Neuronal stem cell (in vitro differentiated cells): ENCODE data around the gene LTBP1.

Source experiments
- DNase-seq: peaks from one replicate; pipeline ENCODE4 v3.0.0-alpha.2; 2013; ENCODE audit warnings: low spot score
- H2AFZ ChIP-seq: one replicate; pipeline ENCODE4 v1.6.1; 2013; ENCODE audit warnings: mild to moderate bottlenecking, low read length, inconsistent platforms
- H2AK5ac ChIP-seq: 2 replicates; pipeline ENCODE4 v1.6.1; 2013; ENCODE audit warnings: low read depth, mild to moderate bottlenecking, inconsistent platforms, low read length, moderate library complexity, mixed read lengths
- H2BK120ac ChIP-seq: 2 replicates; pipeline ENCODE4 v1.6.1; 2013; ENCODE audit warnings: low read depth, mild to moderate bottlenecking, inconsistent platforms, low read length, moderate library complexity, mixed read lengths
- H2BK12ac ChIP-seq: one replicate; pipeline ENCODE4 v1.6.1; 2013; ENCODE audit warnings: low read length, inconsistent platforms
- H2BK15ac ChIP-seq: 2 replicates; pipeline ENCODE4 v1.6.1; 2013; ENCODE audit warnings: mild to moderate bottlenecking, low read length, inconsistent platforms, mixed read lengths
- H2BK5ac ChIP-seq: one replicate; pipeline ENCODE4 v1.6.1; 2013; ENCODE audit warnings: inconsistent platforms, mild to moderate bottlenecking, low read length, moderate library complexity
- H3K14ac ChIP-seq: one replicate; pipeline ENCODE4 v1.6.1; 2013; ENCODE audit warnings: low read length, inconsistent platforms
- H3K18ac ChIP-seq: 2 replicates; pipeline ENCODE4 v1.6.1; 2013; ENCODE audit warnings: low read length, inconsistent platforms
- H3K23ac ChIP-seq: 2 replicates; pipeline ENCODE4 v1.6.1; 2013; ENCODE audit warnings: low read depth, mild to moderate bottlenecking, mixed read lengths, low read length, inconsistent platforms; ENCODE audit not compliant: poor library complexity
- H3K27ac ChIP-seq: replicated peaks from 3 replicates; pipeline ENCODE4 v1.5.1; 2013; ENCODE audit warnings: low read length, inconsistent platforms
- H3K27me3 ChIP-seq, 3 experiments: 2 replicates each; pipeline ENCODE4 v1.6.1; 2013; ENCODE audit warnings: low read length in 3 of 3, mild to moderate bottlenecking in 2 of 3, inconsistent platforms in 1 of 3, low read depth in 1 of 3, mixed read lengths in 1 of 3, moderate library complexity in 1 of 3; ENCODE audit not compliant: control insufficient read depth in 3 of 3, insufficient read depth in 3 of 3
- H3K36me3 ChIP-seq, 2 donors: replicated peaks in 1 of 2; 2 replicates each; pipeline ENCODE4 v1.6.1; 2013; ENCODE audit warnings: low read length in 2 of 2; ENCODE audit not compliant: control insufficient read depth in 2 of 2, insufficient read depth in 2 of 2
- H3K4ac ChIP-seq: 2 replicates; pipeline ENCODE4 v1.6.1; 2013; ENCODE audit warnings: inconsistent platforms, mild to moderate bottlenecking, low read length, moderate library complexity
- H3K4me1 ChIP-seq, 2 donors: 1 replicate in 1 of 2; 2 replicates in 1 of 2; pipeline ENCODE4 v1.6.1; 2013; ENCODE audit warnings: low read length in 2 of 2, low read depth in 1 of 2; ENCODE audit not compliant: control insufficient read depth in 2 of 2, insufficient read depth in 1 of 2
- H3K4me2 ChIP-seq: one replicate; pipeline ENCODE4 v1.6.1; 2013; ENCODE audit warnings: mild to moderate bottlenecking, low read length, inconsistent platforms; ENCODE audit not compliant: insufficient read depth, poor library complexity, severe bottlenecking
- H3K4me3 ChIP-seq, 2 donors: 2 replicates each; pipeline ENCODE4 v1.5.1; 2013; ENCODE audit warnings: low read length in 2 of 2, mild to moderate bottlenecking in 2 of 2, inconsistent platforms in 1 of 2, moderate library complexity in 1 of 2
- H3K79me1 ChIP-seq: one replicate; pipeline ENCODE4 v1.6.1; 2013; ENCODE audit warnings: low read depth, mild to moderate bottlenecking, inconsistent platforms, low read length, moderate library complexity
- H3K9ac ChIP-seq: one replicate; pipeline ENCODE4 v1.6.1; 2013; ENCODE audit warnings: mild to moderate bottlenecking, low read depth, low read length, inconsistent platforms; ENCODE audit not compliant: poor library complexity
- H3K9me3 ChIP-seq, 2 donors: replicated peaks in 1 of 2; 2 replicates each; pipeline versions ENCODE3 to v1.6.1; 2013; ENCODE audit warnings: low read length in 2 of 2, mild to moderate bottlenecking in 2 of 2, inconsistent platforms in 1 of 2, low read depth in 1 of 2, mixed read lengths in 1 of 2, moderate library complexity in 1 of 2; ENCODE audit not compliant: control insufficient read depth in 2 of 2, insufficient read depth in 1 of 2
- H4K8ac ChIP-seq: one replicate; pipeline ENCODE4 v1.6.1; 2013; ENCODE audit warnings: low read depth, mild to moderate bottlenecking, inconsistent platforms, low read length, moderate library complexity
- H4K91ac ChIP-seq: one replicate; pipeline ENCODE4 v1.6.1; 2013; ENCODE audit warnings: low read length, low read depth, mild to moderate bottlenecking, inconsistent platforms; ENCODE audit not compliant: poor library complexity
- WGBS, 2 donors: extraction: QIAGEN DNeasy Blood & Tissue Kit; methylation state at CpG; one replicate each; pipeline ENCODE4 v1.1.7; 2013; ENCODE audit warnings: missing lambda C conversion rate in 2 of 2, mixed read lengths in 1 of 2; ENCODE audit not compliant: insufficient read length in 2 of 2, insufficient replicate concordance in 1 of 2; ENCODE audit errors: extremely low coverage in 2 of 2; 5-methylcytosine and 5-hydroxymethylcytosine counted together

LTBP1 gene

DNA sequence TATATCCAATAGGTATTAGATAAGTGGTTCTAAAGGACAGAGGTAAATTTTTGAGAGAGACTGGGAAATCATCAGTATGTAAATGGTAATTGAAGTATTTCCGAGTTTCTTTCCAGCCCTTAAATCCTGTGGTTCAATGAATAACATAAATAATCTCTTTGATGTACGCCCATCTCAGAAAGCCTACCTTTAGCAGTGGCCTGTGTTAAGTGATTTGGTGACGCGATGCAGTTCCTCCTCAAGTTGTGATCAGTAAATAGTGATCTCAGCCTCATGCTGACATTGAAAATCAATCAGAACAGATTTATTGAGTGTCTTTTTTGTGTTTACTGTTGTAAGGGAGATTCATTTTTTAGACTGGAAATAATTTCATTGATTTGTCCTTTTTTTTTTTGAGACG, 392.5 kb downstream of the LTBP1 start:
- no CpG with 5 or more reads among the region's 5 CpGs for WGBS, 2 donors
- Histone ChIP-seq H3K4me2 (no peak overlapping the region), H3K18ac (no peak overlapping the region), H3K79me1 (no peaks in the 10 kb centered on the region), H2AFZ (no peak overlapping the region), H2BK12ac (no peak overlapping the region), H4K8ac (no peak overlapping the region), H3K23ac (no peak overlapping the region), H3K4ac (no peak overlapping the region), H2BK15ac (no peak overlapping the region), H2BK120ac (no peak overlapping the region), H4K91ac (no peak overlapping the region), H3K9ac (no peak overlapping the region), H3K27ac (no peak overlapping the region), H2AK5ac (no peak overlapping the region), H3K27me3 (no peaks in the 10 kb centered on the region), H3K4me3 (no peak overlapping the region), H3K9me3 (no peaks in the 10 kb centered on the region), H3K14ac (no peak overlapping the region), H3K4me1 (no peaks in the 10 kb centered on the region), H2BK5ac (no peak overlapping the region), H3K36me3 (peaks cover 0 to 3% of the 10 kb centered on the region in 2 donors)
- no peak for DNase-seq

DNA sequence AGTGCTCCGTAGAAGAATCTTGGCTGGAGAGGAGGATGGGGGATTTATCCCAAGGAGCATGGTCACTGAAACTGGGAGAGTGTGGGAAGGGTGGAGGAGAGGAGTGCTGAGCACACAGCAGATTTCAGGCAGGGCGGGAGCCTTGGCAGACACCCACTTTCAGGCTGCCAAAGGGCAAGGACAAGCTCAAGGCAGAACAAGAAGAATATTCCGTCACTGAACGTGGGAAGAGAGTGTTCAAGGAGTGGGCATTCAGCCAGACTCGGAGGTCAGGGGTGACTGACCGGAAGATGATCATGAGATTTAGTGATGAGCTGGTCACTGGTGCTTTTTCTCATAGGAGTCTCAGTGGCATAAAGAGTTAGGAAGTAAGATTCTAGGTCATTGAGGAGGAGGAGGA, 393.5 kb downstream of the LTBP1 start:
- Histone ChIP-seq H2BK120ac (no peak overlapping the region), H3K4ac (no peak overlapping the region), H3K79me1 (no peaks in the 10 kb centered on the region), H3K36me3 (peaks cover 0 to 5% of the 10 kb centered on the region in 2 donors), H3K27ac (no peak overlapping the region), H2AK5ac (no peak overlapping the region), H3K9me3 (no peaks in the 10 kb centered on the region), H3K27me3 (no peaks in the 10 kb centered on the region), H3K4me2 (no peak overlapping the region), H3K14ac (no peak overlapping the region), H4K8ac (no peak overlapping the region), H2BK5ac (no peak overlapping the region), H3K4me1 (no peaks in the 10 kb centered on the region), H4K91ac (no peak overlapping the region), H2BK15ac (no peak overlapping the region), H2AFZ (no peak overlapping the region), H3K9ac (no peak overlapping the region), H3K18ac (peak overlapping the region; percentile 7), H3K4me3 (peak overlapping the region in 1 of 2 donors; percentile 35), H2BK12ac (no peak overlapping the region), H3K23ac (no peak overlapping the region)
- no CpG with 5 or more reads among the region's 6 CpGs for WGBS, 2 donors
- no peak for DNase-seq

DNA sequence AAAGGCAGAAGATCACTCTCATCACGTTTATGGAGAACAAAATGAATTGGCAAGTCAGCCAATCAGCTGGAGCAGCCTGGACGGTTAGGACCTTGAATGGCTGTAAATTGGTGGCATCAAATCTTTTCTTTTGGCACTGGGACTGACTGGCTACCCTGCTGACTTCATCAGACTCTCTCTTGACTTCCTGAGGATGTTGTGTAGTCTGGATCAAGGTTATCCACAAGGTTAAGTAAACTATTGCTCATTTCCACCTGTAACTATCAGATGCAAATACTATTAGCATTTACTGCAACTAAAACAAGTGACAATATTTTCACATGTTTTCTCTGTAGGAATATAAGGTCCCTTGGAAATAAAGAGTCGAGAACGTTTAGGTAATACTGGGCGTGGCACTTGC, 395.4 kb downstream of the LTBP1 start:
- Histone ChIP-seq H3K4ac (no peak overlapping the region), H3K79me1 (no peaks in the 10 kb centered on the region), H4K8ac (no peak overlapping the region), H4K91ac (no peak overlapping the region), H2AFZ (no peak overlapping the region), H3K4me3 (no peak overlapping the region), H3K18ac (no peak overlapping the region), H3K14ac (no peak overlapping the region), H2BK5ac (no peak overlapping the region), H2BK120ac (no peak overlapping the region), H3K4me1 (no peaks in the 10 kb centered on the region), H2BK15ac (no peak overlapping the region), H3K9ac (no peak overlapping the region), H2AK5ac (no peak overlapping the region), H3K27me3 (no peaks in the 10 kb centered on the region), H3K36me3 (peaks cover 0 to 5% of the 10 kb centered on the region in 2 donors), H3K23ac (no peak overlapping the region), H3K4me2 (no peak overlapping the region), H2BK12ac (no peak overlapping the region), H3K9me3 (no peaks in the 10 kb centered on the region), H3K27ac (no peak overlapping the region)
- WGBS, 2 donors, result no CpG with 5 or more reads among the region's 5 CpGs
- DNase-seq, result no peak

DNA sequence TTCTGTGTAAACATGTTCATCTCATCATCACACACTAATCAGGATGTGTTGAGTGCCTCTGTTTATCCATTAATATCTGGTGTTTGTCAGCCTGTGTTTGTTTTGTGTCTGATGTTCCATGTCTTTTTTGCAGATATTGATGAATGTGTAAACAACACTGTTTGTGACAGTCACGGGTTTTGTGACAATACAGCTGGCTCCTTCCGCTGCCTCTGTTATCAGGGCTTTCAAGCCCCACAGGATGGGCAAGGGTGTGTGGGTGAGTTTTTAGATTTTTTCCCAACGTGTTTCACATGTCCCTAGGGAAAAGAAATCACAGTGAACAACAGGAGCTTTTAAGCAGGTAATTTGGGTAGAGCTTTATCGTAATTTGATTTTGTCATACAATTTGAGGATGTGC, 396.0 kb downstream of the LTBP1 start:
- Histone ChIP-seq H3K18ac (no peak overlapping the region), H3K27me3 (no peaks in the 10 kb centered on the region), H3K4me3 (no peak overlapping the region), H3K4me2 (no peak overlapping the region), H3K9me3 (no peaks in the 10 kb centered on the region), H3K4me1 (no peaks in the 10 kb centered on the region), H3K36me3 (peaks cover 0 to 7% of the 10 kb centered on the region in 2 donors), H2BK120ac (no peak overlapping the region), H3K27ac (no peak overlapping the region), H3K23ac (no peak overlapping the region), H4K8ac (no peak overlapping the region), H4K91ac (no peak overlapping the region), H3K79me1 (no peaks in the 10 kb centered on the region), H3K9ac (no peak overlapping the region), H2BK15ac (no peak overlapping the region), H2AFZ (no peak overlapping the region), H3K14ac (no peak overlapping the region), H2BK5ac (no peak overlapping the region), H2AK5ac (no peak overlapping the region), H2BK12ac (no peak overlapping the region), H3K4ac (no peak overlapping the region)
- DNase-seq, result no peak
- WGBS, 2 donors, result no CpG with 5 or more reads among the region's 4 CpGs
